Panc1 (cell line): ENCODE data around the gene UBQLN1.

Experiments used
- POLR2AphosphoS5 ChIP-seq: IDR thresholded peaks from 2 replicates; pipeline ENCODE4 v1.6.1; 2012; ENCODE audit warnings: mild to moderate bottlenecking, low read depth, low read length, moderate library complexity
- TF ChIP-seq, protein P1 (sequence below): fragments of 450-650 bp; IDR thresholded peaks from 2 replicates; pipeline ENCODE4 v1.5.1; 2017; ENCODE audit warnings: mild to moderate bottlenecking

DNA sequence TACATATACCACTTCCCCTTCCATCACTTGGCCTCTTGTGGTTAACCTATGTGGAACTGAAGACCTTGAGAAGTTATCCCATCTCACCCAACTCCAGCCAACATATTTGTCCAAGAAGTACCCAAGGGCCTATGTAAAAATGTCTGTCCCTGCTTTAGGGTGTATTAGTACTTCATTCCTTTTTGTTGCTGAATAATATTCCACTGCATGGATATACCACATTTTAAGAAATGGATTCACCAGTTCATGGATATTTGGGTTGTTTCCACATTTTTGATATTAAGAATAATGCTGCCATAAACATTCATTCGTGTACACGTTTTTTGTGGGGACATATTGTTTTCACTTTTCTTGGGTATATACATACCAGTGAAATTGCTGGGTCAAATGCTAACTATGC, 56.2 kb downstream of the UBQLN1 start:
- TF ChIP-seq, protein P1, sequence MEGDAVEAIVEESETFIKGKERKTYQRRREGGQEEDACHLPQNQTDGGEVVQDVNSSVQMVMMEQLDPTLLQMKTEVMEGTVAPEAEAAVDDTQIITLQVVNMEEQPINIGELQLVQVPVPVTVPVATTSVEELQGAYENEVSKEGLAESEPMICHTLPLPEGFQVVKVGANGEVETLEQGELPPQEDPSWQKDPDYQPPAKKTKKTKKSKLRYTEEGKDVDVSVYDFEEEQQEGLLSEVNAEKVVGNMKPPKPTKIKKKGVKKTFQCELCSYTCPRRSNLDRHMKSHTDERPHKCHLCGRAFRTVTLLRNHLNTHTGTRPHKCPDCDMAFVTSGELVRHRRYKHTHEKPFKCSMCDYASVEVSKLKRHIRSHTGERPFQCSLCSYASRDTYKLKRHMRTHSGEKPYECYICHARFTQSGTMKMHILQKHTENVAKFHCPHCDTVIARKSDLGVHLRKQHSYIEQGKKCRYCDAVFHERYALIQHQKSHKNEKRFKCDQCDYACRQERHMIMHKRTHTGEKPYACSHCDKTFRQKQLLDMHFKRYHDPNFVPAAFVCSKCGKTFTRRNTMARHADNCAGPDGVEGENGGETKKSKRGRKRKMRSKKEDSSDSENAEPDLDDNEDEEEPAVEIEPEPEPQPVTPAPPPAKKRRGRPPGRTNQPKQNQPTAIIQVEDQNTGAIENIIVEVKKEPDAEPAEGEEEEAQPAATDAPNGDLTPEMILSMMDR = no peak
- TF ChIP-seq POLR2AphosphoS5 = no peak
